ENCODE measurements around the gene BRDT.

- TF ChIP-seq CTCF (conservative IDR thresholded peaks at IDR 0.05; ENCODE audit: low read length): no peak
- TF ChIP-seq EZH2phosphoT487 (IDR thresholded peaks at IDR 0.05; ENCODE audit: borderline replicate concordance): no peak
Measured at GRCh38 chr1:91980663-91981062, 31.5 kb downstream of the BRDT start.
